Esophagus muscularis mucosa (tissue), 3 donors: ENCODE results near the gene PRICKLE1.

Experiments used
- CTCF ChIP-seq, 3 experiments: fragments of 200-600 bp in 2 of 3; fragments of 450-650 bp in 1 of 3; sonication (generic) in 2 of 3; IDR thresholded peaks; one replicate each; pipeline ENCODE4 v1.5.1; 2017 to 2019; ENCODE audit warnings: antibody characterized with exemption in 3 of 3, mild to moderate bottlenecking in 2 of 3, moderate library complexity in 1 of 3
- POLR2AphosphoS5 ChIP-seq, 2 donors: sonication (generic); formaldehyde crosslinking; IDR thresholded peaks; one replicate each; pipeline ENCODE4 v1.6.1; 2017; ENCODE audit warnings: antibody characterized with exemption in 2 of 2

DNA sequence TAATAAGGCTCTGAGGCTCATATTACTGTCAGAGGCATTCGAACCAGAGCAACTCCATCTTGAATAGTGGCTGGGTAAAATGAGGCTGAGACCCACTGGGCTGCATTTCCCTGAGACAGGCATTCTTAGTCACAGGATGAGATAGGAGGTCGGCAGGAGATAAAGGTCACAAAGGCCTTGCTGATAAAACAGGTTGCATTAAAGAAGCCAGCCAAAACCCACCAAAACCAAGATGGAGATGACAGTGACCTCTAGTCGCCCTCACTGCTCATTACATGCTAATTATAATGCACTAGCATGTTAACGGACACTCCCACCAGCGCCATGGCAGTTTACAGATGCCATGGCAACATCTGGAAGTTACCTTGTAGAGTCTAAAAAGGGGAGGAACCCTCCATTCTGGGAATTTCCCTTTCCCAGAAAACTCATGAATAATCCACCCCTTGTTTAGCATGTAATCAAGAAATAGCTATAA lies 18.1 kb upstream of the PRICKLE1 start:
- TF ChIP-seq CTCF (IDR thresholded peaks at IDR 0.05) (no peak), POLR2AphosphoS5 (IDR thresholded peaks at IDR 0.05) (no peak)
